Measurements from ENCODE around the gene TACC3. TPM values are rescaled to one million over a fixed set of nuclear protein-coding genes. Genes with fewer than 3 reads are reported as not detected.

Gene TACC3
- total RNA-seq, 1 donor from 2014 or later, result 2.0 TPM

DNA sequence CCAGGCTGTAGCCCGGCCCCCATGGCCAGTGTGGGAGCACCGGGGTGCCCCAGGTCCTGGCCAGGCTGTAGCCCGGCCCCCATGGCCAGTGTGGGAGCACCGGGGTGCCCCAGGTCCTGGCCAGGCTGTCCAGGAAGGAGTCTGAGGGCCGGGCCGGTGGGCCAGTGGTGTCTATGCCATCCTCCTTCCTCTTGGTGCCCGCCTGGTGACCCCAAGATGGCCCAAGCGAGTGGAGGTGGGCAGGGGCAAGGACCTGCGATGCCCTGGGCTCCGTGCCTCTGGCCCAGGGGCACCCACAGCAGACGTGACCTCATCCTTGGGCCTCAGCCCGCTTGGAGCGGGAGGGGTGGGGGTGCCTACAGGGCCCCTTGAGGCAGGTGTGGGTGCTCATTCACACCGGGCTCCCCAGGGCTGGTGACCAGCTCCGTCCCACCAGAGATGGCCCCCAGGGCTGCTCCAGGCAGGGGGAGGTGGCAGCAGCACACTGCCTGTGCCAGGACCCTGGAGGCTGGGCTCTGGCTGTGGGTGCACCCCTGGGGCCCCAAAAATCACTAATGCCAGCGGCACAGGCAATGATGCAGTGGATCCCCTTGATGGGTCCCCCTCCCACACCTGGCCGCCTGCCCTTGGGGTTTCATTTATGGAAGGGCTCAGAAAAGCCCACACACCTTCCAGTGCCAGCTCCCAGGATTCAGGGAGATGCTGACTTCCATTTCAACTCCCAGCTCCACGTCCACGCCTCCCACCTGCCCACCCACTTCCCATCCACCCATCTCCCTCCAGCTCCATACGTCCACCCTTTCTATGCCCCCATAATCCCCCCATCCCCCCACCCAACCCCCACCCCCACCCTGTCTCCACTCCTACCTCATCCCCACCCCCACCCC is 35.8 kb downstream of the TACC3 start:
- FAIRE-seq, result no peak
- DNase-seq (ENCODE audit: low spot score in 2 of 2), result no peak

DNA sequence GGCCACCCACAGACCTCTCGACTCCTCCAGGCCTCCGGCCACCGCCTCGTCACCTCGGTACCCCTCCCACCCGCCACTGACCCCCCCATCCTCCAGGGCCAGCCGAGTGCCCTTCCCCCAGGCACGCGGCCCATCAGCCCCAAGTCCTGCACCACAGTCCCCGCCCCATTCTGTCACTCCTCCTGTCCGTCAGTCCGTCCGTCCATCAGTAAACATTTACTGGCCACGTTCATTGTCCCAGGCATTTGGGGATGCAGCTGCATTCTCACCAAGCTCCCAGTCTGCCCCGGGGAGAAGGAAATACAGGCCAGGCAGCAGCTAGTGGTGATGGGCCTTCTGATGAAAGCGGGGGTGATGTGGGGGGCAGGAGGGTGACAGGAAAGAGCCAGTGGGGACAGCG is 36.5 kb downstream of the TACC3 start:
- no peak for DNase-seq (ENCODE audit: low spot score in 2 of 2)

DNA sequence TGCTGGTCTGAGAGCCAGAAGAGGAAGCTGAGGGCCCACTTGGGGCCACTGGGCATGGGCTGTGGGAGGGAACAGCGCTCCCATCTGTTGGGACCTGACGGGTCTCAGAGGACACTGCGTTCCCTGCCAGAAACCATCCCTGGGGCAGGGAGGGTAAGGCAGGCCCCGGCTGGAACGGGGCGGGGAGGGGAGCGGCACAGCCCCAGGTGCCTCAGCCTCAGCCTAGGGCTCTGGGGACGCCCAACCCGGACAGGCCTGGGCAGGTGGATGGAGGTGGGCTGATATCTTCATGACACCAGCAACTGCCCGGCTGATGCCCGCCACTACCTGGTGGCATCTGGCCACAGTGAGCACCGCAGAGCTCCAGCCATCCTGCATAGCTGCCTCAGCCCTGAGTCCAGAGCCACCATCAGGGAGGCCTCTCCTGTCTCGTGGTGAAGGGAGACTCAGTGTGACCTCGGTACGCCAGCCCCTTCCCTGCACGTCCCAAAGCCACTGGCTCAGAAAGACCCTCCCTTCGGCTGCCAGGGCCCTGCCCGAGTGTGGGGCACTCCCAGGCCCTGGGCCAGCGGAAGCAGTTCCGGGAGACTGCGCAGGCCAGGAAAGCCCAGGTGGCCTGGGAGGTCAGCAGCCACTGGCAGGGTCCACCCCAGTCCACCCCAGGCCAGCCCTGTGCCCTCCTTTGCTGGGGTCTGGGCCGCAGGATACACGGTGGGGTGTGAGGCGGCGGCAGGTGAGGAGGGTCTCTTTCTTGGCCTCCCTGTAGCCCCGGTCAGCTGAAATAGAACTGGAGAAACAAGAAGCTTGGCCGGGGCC is 37.2 kb downstream of the TACC3 start:
- FAIRE-seq (no peak), DNase-seq (ENCODE audit: low spot score in 2 of 2) (no peak)

More for the DNA sequence above, 36.5 kb downstream of the TACC3 start:
- no peak for FAIRE-seq

DNA sequence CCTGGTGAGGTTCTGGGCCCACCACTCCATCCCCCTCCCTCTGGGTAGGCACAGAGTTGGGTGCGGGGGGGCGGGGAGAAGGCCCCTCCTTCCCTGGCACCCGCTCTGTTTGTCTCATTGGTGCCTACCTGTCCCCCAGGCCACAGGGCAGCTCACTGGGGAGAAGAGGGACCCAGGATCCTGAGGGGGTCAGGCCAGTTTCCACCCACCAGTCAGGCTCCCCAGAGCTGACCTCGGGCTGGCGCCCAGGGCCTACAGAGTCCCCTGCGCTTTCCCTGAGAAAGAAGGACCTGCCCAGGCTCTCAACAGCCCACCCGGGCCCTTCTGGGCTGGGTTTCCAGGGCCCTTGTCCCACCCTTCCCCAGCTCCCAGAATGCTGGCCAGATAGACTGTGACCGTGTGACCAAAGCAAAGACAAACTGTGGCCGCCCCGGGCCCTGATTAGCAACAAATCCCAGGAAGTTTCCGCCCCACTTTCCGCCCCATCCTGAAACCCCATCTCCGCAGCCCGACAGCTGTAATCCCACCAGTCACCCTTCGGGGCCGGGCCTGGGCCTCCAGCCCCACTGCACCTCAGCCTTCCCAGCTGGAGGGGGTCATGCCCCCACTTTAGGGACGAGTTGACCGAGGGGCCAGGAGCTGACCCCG is 38.0 kb downstream of the TACC3 start:
- DNase-seq (ENCODE audit: low spot score in 2 of 2), result no peak
- FAIRE-seq, result no peak

DNA sequence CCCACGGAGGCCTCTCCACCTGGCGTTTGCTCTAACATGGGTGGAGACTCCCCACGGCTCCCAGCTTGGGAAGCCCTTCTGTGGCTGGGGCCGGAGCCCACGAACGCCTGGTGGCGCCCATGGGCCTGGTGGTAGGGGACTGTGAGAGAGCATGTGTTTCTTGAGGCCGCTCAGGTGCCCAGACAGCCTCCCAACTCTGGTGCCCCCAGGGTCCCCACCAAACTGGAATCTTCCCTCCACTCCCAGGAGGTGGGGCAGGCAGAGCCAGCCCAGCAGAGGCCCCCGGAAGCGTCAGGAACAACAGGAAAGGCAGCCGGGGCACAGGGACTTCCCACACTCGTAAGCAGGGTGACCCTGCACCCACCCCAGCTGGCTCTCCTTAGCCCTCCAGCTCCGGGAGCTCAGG is 38.5 kb downstream of the TACC3 start:
- FAIRE-seq, result no peak
- no peak for DNase-seq (ENCODE audit: low spot score in 2 of 2)

DNA sequence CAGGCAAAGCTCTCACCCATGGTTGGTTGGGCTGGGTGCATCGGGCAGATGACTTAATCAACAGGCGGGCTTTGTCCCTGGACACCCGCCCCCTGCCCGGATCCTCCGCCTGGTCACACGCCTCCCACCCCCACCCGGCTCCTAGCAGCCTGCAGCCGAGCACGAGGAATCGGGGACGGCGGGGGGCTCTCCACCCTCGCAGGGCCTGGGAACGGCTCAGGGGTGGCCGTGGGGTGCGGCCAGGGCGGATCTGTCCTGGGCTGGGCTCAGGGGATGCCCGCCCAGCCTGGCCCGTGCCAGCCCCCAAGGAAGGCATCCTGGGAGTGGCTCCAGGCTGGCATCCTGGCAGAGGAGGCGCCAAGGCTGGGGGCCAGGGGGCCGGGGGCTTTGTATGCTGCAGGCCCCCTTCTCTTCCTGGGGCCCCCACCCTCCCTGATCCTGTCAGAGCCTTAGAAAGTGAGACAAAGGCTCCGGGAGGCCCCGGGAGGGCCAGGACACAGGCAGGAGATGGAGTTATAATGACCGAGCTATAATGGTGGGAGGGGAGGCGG is 39.3 kb downstream of the TACC3 start:
- DNase-seq (ENCODE audit: low spot score in 2 of 2) (peak in 1 of 2 donors; percentile 57), FAIRE-seq (no peak)

DNA sequence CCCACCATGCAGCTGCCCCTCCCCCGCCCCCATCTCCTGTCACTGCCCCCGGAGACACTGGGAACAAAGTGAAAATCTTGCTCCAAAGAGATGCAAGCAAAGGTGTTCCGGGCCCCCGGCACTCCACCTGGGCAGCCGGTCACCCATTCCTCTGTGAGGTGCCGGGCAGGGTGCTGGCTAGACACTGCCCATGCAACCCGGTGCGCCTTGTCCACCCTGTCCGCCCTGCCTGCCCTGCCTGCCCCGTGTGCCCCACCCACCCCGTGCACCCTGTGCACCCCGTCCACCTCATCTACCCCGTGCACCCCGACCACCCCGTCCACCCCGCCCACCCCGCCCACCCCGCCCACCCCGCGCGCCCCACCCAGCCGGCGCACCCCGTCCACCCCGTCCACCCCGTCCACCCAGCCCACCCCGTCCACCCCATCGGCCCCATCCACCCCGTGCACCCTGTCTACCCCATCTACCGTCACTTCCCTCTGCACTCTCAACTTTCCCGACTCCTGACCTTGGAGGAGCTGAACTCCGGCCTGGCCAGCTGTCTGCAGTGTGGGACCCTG is 39.9 kb downstream of the TACC3 start:
- FAIRE-seq (no peak), DNase-seq (ENCODE audit: low spot score in 2 of 2) (no peak)

DNA sequence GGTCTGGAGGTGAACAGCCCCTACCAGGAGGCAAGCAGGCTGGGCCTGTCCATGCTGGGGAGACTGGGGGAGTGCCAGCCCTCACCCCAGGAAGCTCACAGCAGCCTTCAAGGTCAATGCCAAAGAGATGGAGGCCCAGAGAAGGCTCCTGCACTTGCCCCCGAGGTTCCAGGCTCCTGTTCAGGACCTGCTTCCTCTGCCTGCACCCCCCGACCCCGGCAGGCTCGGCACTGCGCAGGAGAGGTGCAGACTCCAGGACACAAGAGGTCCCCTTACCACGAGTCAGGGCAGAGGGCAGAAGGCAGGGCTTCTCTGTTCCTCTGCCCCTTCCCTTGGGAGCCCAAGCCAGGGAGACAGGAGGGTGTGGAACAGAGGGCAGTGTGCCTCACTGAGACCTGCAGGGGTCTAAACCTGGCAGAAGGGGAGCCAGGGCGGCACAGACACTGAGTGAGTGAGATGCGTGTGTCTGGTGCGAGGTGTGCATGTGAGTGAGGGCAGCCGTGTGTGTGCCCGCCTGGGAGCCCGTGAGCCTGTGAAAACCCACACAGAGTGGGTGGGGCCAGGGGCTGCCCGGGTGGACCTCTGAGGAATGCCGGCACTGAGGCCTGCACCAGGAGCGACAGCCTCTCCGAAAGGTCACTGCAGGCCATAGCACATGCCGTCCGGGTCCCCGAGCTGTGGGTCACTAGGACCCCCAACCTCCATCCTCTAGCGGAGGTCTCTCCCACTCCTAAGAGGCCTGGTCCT is 41.1 kb downstream of the TACC3 start:
- no peak for DNase-seq (ENCODE audit: low spot score in 2 of 2)
- no peak for FAIRE-seq

DNA sequence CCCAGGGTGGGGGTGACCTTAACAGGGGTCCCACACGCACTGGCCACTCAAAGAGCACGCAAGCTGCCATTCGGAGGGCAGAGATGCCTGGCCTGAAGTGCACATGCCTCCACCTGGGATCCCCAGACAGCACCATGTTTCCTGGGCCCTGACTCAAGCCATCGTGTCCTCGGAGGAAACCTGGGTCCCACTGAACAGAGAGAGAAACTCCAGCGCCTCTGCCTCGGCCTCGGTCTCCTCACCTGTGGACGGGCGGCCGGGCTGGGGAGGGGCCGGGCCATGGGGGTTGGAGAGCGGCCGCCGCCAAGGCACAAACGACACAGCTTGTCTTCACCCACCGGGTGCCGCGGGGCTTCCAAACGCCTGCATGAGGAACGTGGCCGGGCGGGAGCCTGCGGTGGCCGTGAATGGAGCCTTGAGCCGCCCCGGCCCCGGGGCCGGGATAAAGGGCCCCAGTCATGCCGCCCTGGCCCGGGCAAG is 41.8 kb downstream of the TACC3 start:
- FAIRE-seq (no peak), DNase-seq (ENCODE audit: low spot score in 2 of 2) (no peak)

DNA sequence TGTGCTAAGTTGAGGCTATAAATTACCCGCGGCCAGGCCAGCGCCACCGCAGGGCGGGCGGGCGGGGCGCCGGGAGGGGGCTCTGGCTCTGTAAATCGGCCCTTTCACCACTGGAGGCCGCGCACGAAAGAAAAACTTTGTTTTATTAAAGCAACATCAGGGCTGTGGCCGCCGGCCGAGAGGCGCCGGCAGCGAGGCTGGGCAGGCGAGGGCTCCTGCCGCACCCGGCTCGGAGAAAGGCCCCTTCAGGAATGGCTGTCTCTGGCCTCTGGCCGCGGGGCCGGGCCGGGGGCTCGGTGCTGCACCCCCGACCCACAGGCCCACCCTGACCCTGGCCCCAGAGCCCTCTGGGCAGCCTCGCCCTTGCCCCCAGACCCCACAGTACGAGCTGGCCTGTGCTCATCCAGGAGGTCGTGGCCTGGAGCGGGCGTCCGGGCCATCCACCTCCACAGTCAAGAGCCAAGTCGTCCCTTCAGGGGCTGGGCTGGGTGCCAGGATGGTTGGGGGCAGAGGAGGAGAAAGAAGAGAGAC is 42.3 kb downstream of the TACC3 start:
- FAIRE-seq, result no peak
- peak; percentile 80 to 87 for DNase-seq (ENCODE audit: low spot score in 2 of 2)

DNA sequence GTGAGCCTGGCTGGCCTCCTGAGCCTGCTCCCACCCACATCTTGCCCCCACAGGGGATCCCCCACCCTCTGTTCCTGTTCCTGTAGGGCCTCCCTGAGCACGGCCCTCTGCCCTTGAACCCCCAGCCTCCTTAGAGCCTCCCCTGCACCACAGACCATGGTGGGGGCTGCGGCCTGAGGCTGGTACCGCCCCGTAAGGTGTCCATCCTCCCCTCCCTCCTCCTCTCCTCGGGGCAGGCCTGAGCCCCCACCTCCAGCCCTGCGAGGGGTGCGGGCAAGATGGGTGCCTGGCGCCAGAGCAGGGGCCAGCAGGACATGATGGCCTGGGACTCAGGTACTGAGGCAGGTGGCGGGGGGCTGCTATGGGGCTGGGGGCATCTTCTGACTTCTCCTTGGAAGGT is 43.3 kb downstream of the TACC3 start:
- DNase-seq (ENCODE audit: low spot score in 2 of 2) (no peak), FAIRE-seq (no peak)

DNA sequence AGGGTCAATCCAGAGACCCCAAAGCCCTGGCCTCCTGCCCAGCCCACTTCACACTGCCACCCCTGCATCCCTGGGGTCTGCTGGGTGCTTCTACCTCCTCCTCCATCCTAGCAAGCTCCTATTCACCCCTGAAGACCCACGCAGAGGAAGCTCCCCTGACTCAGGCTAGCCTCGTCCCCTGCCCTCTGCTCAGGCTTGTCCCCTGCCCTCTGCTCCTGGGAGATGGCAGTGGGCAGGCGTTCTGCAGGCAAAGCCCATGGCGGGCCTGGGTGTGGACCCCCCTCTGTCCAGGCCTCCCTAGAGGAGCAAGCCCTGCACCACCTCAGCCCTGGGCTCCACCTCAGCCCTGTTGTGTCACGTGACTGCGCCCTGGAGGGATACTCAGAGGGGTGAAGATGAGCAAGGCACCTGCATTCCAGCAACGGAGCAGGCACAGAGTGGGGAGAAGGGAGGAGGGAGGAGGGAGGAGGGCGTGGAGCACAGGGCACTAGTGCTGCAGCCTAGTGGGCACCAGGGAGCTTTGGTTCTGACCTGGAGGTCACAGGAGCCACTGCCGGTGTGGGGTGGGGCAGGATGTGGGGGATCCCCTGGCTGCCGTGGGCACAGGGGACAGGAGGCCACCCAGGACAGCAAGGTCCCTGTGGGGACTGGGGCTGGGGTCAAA is 44.2 kb downstream of the TACC3 start:
- no peak for DNase-seq (ENCODE audit: low spot score in 2 of 2)
- FAIRE-seq, result no peak

DNA sequence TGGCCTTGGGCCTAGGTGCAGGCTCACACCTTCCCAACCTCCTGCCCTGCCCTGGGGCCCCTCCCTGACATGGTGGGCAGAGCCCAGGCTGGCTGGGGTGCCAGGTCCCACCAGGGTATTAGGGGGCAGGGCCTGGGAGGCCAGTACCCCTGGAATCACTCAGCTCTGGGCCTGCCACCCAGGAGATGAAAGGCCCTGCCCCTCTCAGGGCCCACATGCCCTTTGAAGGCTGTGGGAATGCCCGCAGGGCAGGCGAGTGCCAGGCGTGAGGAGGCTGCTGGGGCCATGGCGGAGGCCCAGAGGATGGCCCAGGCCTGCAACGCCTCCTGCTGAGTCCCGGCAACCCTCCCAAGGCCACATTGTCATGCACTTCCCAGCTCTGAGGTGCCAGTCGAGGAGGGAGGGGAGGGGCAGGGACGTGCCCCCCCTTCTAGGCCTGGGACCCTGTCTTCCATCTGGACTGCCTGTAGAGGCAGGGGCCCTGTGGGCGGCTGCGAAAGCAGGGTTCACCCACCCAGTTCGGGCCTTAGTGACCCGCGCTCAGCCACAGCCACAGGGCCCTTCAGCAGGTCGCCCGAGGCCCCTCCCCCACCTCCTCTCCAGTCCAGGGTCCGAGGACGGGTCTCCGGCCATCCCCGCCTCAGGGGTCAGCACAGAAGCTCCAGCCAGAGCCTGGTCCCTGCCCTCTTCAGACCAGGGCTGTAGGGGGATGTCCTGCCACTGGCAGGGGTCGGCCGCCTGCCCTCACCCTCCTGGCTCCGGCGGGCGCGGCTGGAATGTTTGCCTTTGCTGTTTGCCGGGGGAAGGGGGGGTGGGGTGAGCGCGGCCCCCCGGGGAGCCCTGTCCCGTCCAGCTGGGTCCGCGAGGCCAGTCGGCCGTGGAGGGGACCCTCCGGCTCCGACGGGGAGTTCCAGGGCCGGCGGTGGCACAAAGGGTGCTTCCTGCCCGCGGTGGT is 45.1 kb downstream of the TACC3 start:
- FAIRE-seq, result no peak
- DNase-seq (ENCODE audit: low spot score in 2 of 2), result no peak

DNA sequence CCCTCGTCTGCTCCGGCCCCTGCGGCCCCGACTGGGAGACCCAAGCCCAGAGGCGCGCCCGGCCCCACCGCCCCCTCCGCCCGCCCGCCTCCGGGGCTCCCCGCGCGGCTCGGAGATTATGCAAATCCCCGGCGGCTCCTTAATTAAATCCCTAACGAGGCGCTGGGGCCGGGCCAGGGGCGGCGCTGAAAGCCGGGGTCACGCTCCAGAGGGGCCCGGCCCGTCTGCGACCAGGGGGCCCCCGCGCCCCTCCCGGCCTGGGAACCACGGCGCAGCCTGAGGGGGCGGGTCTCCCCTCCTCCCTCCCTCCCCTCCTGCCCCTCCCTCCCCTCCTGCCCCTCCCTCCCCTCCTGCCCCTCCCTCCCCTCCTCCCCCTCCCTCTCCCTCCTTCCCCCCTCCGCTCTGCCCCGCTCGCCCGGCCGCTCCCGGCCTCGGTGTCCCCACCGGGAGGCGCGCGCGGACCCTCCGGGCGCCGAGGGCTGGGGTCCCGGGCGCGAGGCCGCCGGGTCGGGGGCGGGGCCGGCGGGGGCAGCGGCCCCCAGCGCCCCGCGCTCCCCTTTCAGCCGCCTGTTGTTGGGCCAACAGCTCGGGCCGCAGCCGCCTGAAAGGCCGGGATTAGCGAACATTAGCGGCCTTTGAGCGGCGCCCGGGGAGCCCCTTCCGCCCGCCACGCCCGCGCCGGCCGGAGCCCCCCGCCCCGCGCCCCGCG is 45.9 kb downstream of the TACC3 start:
- no peak for FAIRE-seq
- peak in 1 of 2 donors; percentile 66 for DNase-seq (ENCODE audit: low spot score in 2 of 2)

DNA sequence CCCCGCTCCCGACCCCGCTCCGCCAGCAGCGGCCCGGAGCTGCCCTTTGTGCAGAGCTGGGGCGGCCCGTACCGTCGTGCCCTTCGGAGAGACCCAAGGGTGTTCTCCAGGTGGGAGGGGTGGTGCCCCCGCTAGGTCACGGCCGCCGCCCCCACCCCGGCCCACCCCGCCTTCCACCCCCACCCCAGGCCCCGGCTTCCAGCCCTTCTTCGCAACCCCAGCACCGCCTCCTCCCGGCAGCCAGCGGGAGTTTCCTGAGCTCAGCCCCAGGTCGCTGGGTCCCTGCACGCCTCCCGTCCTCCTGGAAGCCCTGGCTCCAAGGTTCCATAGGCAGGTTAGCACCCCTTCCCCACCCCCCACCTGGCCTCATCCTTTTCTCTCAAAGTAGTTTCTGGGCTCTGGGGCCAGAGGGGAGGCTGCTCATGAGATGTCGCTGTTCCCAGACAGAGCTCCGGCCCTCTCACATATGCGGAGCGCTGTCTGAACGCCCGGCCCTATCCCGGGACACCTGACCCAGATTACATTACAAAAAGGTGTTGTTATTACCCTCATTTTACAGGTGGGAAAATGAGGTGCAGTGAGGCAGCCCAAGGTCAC is 46.5 kb downstream of the TACC3 start:
- DNase-seq (ENCODE audit: low spot score in 2 of 2), result no peak
- no peak for FAIRE-seq

DNA sequence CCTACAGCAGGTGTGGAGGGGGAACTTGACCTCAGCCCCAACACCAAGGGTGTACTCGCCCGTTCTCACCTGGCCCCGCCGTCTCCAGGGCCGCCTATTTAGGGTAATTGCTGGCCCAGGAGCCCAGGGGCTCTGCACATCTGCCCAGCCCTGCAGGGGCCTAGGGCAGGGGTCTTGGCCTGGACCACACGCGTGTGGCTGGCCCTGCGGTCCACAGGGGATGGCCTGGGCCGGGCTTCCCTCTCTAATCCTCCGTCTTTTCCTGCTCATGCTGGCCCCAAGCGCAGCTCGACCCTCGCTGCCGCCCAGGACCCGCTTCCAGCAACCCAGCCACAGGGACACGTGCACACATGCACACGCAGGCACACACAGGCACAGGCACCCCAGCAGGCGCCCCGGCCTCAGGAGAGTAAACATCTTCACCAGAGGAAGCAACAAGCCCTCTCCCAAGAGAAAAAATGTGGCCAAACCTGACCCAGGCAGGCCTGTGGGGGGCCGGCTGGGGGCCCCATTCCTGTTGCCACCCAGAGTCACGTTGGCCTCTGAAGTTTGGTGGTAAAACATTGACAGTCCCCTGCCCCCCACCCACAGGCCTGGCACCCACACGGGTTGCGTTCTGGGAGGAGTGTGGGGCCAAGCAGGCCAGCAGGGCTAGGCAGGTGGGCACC is 47.2 kb downstream of the TACC3 start:
- no peak for DNase-seq (ENCODE audit: low spot score in 2 of 2)
- no peak for FAIRE-seq

Data from frontal cortex (tissue), 4 donors.